Jurkat, Clone E6-1 (cell line): Measurements from ENCODE around the gene CARD9.
A peak's percentile ranks its signal among the peaks of the same experiment; 100 is the strongest.
"Not testable (repeated sequence)": the region's sequence is repeated elsewhere in the genome, so short reads cannot be mapped to it uniquely, and the experiment has no call there.

ENCODE experiments used
- DNase-seq: peaks from one replicate; pipeline ENCODE4 v3.0.0-alpha.2; 2011; ENCODE audit warnings: low read depth, low spot score
- H3K4me3 ChIP-seq: 2 replicates; pipeline ENCODE4 v1.5.1; 2011; ENCODE audit warnings: mild to moderate bottlenecking, low read length, control low read depth, moderate library complexity

Gene CARD9

GRCh38 chr9:136355616-136356557 is 17.6 kb downstream of the CARD9 start:
- H3K4me3 ChIP-seq, result no peak overlapping the region
- DNase-seq, result no peak

GRCh38 chr9:136354592-136355085 is 18.8 kb downstream of the CARD9 start:
- no peak for DNase-seq
- H3K4me3 ChIP-seq, result no peak overlapping the region

GRCh38 chr9:136353757-136354488 is 19.5 kb downstream of the CARD9 start:
- H3K4me3 ChIP-seq, result no peak overlapping the region
- DNase-seq, result no peak

- no peak overlapping the region for H3K4me3 ChIP-seq
- DNase-seq, result no peak
Measured at GRCh38 chr9:136353088-136353487, 20.4 kb downstream of the CARD9 start.

GRCh38 chr9:136352682-136353081 is 20.8 kb downstream of the CARD9 start:
- no peak overlapping the region for H3K4me3 ChIP-seq
- peak; percentile 9 for DNase-seq

GRCh38 chr9:136351868-136352267 is 21.6 kb downstream of the CARD9 start:
- H3K4me3 ChIP-seq, DNase-seq: not testable (repeated sequence)

GRCh38 chr9:136351252-136351800 is 22.1 kb downstream of the CARD9 start:
- H3K4me3 ChIP-seq, result no peak overlapping the region
- no peak for DNase-seq

- H3K4me3 ChIP-seq, result no peak overlapping the region
- DNase-seq, result no peak
Measured at GRCh38 chr9:136349546-136349945, 23.9 kb downstream of the CARD9 start.

GRCh38 chr9:136348691-136349090 is 24.8 kb downstream of the CARD9 start:
- DNase-seq, result no peak
- no peak overlapping the region for H3K4me3 ChIP-seq

- no peak overlapping the region for H3K4me3 ChIP-seq
- DNase-seq, result no peak
Measured at GRCh38 chr9:136347472-136348256, 25.8 kb downstream of the CARD9 start.

- no peak overlapping the region for H3K4me3 ChIP-seq
- no peak for DNase-seq
Measured at GRCh38 chr9:136346927-136347465, 26.5 kb downstream of the CARD9 start.

GRCh38 chr9:136346157-136346481 is 27.4 kb downstream of the CARD9 start:
- DNase-seq, result no peak
- no peak overlapping the region for H3K4me3 ChIP-seq

GRCh38 chr9:136345281-136346156 is 27.9 kb downstream of the CARD9 start:
- H3K4me3 ChIP-seq, result no peak overlapping the region
- DNase-seq, result no peak

- no peak for DNase-seq
- H3K4me3 ChIP-seq, result no peak overlapping the region
Measured at GRCh38 chr9:136344544-136345280, 28.8 kb downstream of the CARD9 start.

GRCh38 chr9:136343884-136344269 is 29.6 kb downstream of the CARD9 start:
- no peak for DNase-seq
- H3K4me3 ChIP-seq, result no peak overlapping the region

- no peak overlapping the region for H3K4me3 ChIP-seq
- no peak for DNase-seq
Measured at GRCh38 chr9:136343121-136343883, 30.2 kb downstream of the CARD9 start.
